Activated CD8-positive, alpha-beta memory T cell treated with anti-CD3 and anti-CD28 coated beads for 24 hours (primary cell): Measurements from ENCODE around the gene KLHL21.

Source experiments
- DNase-seq: peaks from one replicate; pipeline ENCODE4 v3.0.0-alpha.2; 2020

Gene KLHL21

GRCh38 chr1:6546326-6546725 lies 56.3 kb downstream of the KLHL21 start:
- DNase-seq, result no peak

GRCh38 chr1:6545276-6546112 lies 57.2 kb downstream of the KLHL21 start:
- no peak for DNase-seq

DNA sequence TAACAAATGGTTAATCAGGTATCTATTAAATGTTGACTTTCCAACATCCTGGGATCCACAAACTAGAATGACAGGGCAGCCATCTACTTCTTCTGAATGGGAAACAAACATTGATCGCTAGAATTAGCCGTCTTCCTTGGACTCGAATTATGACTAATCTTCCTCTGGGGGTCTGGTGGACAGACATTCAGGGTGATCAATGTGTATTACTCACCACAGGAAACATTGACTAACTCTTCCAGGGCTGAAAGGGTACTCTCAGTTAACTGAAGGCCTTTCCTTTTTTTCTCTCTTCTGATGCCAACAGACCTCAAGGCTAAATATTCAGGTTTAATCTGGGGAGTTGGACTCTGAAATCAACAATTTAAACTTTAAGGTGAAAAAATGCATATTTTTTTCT lies 57.8 kb downstream of the KLHL21 start:
- no peak for DNase-seq
